ENCODE data around the gene DNM1. TPM values are rescaled to one million over a fixed set of nuclear protein-coding genes. Genes with fewer than 3 reads are reported as not detected.
A peak's percentile ranks its signal among the peaks of the same experiment; 100 is the strongest.

The DNM1 gene
- total and polyA plus RNA-seq, 2 of the 8 experiments (the other 6 are each of a cell fraction or from before 2014, with no cell fraction given): 34.3 to 62.7 TPM

- TF ChIP-seq KDM1A (IDR thresholded peaks at IDR 0.05; ENCODE audit: borderline replicate concordance, low read length) (no peak), CHD2 (IDR thresholded peaks at IDR 0.05; ENCODE audit: low read length) (no peak), RFX5 (IDR thresholded peaks at IDR 0.05; ENCODE audit: borderline replicate concordance, low read depth, low read length) (no peak), E2F6 (IDR thresholded peaks at IDR 0.05) (no peak), PHF8 (conservative IDR thresholded peaks at IDR 0.05; ENCODE audit: low read depth, low read length) (peak; percentile 73), EZH2 (IDR thresholded peaks at IDR 0.05; ENCODE audit: low read depth, low read length, severe bottlenecking) (no peak), CTCF (IDR thresholded peaks at IDR 0.05; ENCODE audit: control extremely low read depth in 1 of 3, insufficient read depth in 1 of 3, low read depth in 1 of 3, low read length in 3 of 3) (peak; percentile 79 to 86 (median 80)), RBBP5 (IDR thresholded peaks at IDR 0.05; ENCODE audit: borderline replicate concordance, low read depth, low read length) (no peak), FOSL1 (IDR thresholded peaks at IDR 0.05; ENCODE audit: insufficient read depth, low read depth, low read length) (no peak), CBX8 (IDR thresholded peaks at IDR 0.05; ENCODE audit: borderline replicate concordance, low read depth, low read length) (no peak), ATF3 (IDR thresholded peaks at IDR 0.05; ENCODE audit: insufficient read depth, low read depth, low read length) (no peak), RAD21 (IDR thresholded peaks at IDR 0.05 in 1 of 2, conservative IDR thresholded peaks at IDR 0.05 in 1 of 2; ENCODE audit: low read depth in 2 of 2, low read length in 2 of 2) (peak in 1 of 2 experiments; percentile 15; a peak in 1 of 4 replicates), CHD1 (IDR thresholded peaks at IDR 0.05; ENCODE audit: low read depth, low read length) (no peak), ATF2 (IDR thresholded peaks at IDR 0.05; ENCODE audit: low read length) (no peak), KDM5A (IDR thresholded peaks at IDR 0.05; ENCODE audit: low read length) (no peak), USF2 (IDR thresholded peaks at IDR 0.05; ENCODE audit: low read length) (no peak), POLR2AphosphoS5 (IDR thresholded peaks at IDR 0.05; ENCODE audit: low read depth, low read length) (no peak)
Measured at GRCh38 chr9:128191406-128192046, 11.7 kb upstream of the DNM1 start, which contains the start of gene CIZ1 (continued).
